ENCODE data around the gene SBNO2.

Gene SBNO2

GRCh38 chr19:1103708-1104310 lies 70.3 kb downstream of the SBNO2 start, which contains the start of gene GPX4:
GPX4 (plus strand) TSS chr19:1103994; CDS start chr19:1104044, 50 bp downstream.
- peak; percentile 95 for DNase-seq

- no peak for DNase-seq
These were observed 70.8 kb downstream of the SBNO2 start for GRCh38 chr19:1103132-1103707.

GRCh38 chr19:1102407-1103131 lies 71.5 kb downstream of the SBNO2 start:
- DNase-seq: peak; percentile 68

- DNase-seq: no peak
These were observed 72.8 kb downstream of the SBNO2 start for GRCh38 chr19:1101337-1101698.

- no peak for DNase-seq
These were observed 75.7 kb downstream of the SBNO2 start for GRCh38 chr19:1098177-1099051.

- no peak for DNase-seq
These were observed 76.3 kb downstream of the SBNO2 start for GRCh38 chr19:1097810-1098176.

GRCh38 chr19:1094978-1095701 lies 78.9 kb downstream of the SBNO2 start, which contains the start of gene POLR2E:
POLR2E (minus strand) TSS chr19:1095375; CDS start chr19:1095315, 60 bp downstream.
- peak; percentile 99 for DNase-seq

GRCh38 chr19:1094655-1094977 lies 79.5 kb downstream of the SBNO2 start:
- DNase-seq: no peak

- DNase-seq: no peak
These were observed 80.1 kb downstream of the SBNO2 start for GRCh38 chr19:1093811-1094553.

- DNase-seq: no peak
These were observed 80.7 kb downstream of the SBNO2 start for GRCh38 chr19:1093330-1093729.

- no peak for DNase-seq
These were observed 82.4 kb downstream of the SBNO2 start for GRCh38 chr19:1091544-1092175.

GRCh38 chr19:1090731-1091543 lies 83.1 kb downstream of the SBNO2 start:
- no peak for DNase-seq

GRCh38 chr19:1089891-1090290 lies 84.2 kb downstream of the SBNO2 start:
- DNase-seq: no peak

- DNase-seq: no peak
These were observed 84.8 kb downstream of the SBNO2 start for GRCh38 chr19:1089126-1089771.

- DNase-seq: no peak
These were observed 85.6 kb downstream of the SBNO2 start for GRCh38 chr19:1088416-1089010.

GRCh38 chr19:1087813-1088415 lies 86.2 kb downstream of the SBNO2 start:
- no peak for DNase-seq

GRCh38 chr19:1086613-1087012 lies 87.5 kb downstream of the SBNO2 start:
- DNase-seq: no peak

- DNase-seq: no peak
These were observed 88.2 kb downstream of the SBNO2 start for GRCh38 chr19:1085676-1086442.

Measured in activated CD4-positive, CD25-positive, alpha-beta regulatory T cell treated with anti-CD3 and anti-CD28 coated beads, Interleukin-2, amount 50 U/mL, for 72 hours (primary cell).